ENCODE data around the gene PALB2. TPM values are rescaled to one million over a fixed set of nuclear protein-coding genes. Genes with fewer than 3 reads are reported as not detected.
"Not testable (repeated sequence)": the region's sequence is repeated elsewhere in the genome, so short reads cannot be mapped to it uniquely, and the experiment has no call there.

The PALB2 gene
- polyA plus RNA-seq, 10 donors: 7.2 to 13.8 (median 10.0) TPM

DNA sequence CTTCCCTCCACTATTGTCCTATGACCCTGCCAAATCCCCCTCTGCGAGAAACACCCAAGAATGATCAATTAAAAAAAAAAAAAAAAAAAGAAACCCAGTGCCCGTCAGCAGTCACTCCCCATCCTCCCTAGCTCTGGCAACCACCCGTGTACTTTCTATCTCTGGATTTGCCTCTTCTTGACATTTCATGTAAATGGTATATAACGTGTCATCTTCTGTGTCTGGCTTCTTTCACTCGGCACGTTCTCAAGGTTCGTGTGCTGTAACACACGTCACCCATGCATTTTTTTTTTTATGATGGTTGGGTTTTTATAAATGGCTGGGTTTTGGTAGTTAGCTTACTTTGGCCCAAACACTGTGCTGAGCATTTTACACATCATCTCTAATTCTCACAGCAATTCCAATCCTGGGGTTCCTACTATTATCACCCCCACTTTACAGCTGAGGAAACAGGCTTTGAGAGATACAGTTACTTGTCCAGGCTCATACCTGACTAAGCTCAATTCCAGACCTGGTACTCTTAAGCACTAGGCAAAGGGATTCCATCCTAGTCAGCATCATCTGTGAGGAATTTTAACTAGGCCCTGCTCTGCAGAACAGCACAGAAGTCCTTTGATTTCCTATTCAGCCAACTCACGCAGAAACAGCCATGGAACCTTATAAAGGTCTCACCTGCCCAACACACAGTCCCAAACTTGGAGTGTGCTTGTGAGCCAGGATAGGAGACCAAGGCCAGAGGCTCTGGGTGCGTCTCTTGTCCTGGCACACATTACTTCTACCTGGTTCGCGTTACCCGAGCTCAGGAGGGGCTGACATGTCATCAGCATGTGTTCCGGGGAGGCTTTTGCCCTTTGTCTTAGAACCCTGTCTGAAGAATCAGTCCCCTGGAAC lies 56.7 kb downstream of the PALB2 start:
- DNase-seq: no peak

DNA sequence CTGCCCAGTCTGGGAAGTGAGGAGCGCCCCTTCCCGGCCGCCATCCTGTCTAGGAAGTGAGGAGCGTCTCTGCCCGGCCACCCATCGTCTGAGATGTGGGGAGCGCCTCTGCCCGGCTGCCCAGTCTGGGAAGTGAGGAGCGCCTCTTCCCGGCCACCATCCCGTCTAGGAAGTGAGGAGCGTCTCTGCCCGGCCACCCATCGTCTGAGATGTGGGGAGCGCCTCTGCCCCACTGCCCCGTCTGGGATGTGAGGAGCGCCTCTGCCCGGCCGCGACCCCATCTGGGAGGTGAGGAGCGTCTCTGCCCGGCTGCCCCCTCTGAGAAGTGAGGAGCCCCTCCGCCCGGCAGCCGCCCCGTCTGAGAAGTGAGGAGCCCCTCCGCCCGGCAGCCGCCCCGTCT lies 57.8 kb downstream of the PALB2 start:
- DNase-seq: not testable (repeated sequence)

DNA sequence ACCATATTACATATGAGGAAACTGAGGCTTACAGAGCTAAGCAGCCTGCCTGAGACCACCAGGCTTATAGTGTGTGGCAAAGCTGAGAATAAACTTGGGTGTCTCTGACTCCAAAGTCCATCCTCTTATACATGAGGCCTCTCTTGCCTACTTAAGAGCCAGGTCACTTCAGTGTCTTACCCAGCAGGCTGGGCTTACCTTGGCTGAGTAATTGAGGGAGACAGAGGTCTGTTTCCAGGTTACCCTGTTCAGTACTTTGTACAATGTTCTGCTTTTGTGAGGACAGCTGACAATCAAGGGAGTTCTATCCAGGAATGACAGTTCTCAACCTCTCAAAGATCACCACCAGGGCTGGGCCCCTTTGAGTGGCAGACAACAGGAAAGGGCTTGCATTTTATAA lies 59.3 kb downstream of the PALB2 start:
- DNase-seq: no peak

DNA sequence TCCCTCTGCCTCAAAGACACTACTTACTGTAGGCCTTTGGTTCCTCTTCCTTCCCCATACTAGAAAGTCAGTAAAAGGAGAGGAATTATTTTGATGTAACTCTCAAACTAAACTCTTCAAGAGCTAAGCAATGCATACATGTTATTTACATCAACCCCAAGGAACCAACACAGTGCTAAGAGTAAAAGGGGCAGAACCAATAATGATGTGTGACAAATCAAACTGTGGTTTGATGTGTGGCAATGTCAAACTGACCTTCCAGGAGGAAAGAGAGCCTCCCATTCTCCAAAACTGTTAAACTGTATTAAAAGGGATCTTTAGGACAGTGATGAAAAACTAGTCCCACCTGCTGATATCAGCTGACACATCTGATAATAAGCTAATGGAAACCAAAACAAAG lies 60.7 kb downstream of the PALB2 start:
- DNase-seq: no peak

DNA sequence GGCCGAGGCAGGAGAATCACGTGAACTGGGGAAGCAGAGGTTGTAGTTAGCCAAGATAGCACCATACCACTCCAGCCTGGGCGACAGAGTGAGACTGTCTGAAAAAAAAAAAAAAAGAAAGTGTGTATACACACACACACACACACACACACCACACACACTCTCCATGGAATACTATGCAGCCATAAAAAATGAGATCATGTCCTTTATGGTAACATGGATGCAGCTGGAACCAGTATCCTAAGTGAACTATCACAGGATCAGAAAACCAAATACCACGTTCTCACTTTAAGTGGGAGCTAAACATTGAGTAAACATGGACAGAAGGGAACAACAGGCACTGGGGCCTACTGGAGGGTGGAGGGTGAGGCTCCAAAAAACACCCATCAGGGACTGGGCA lies 61.7 kb downstream of the PALB2 start:
- DNase-seq: no peak

DNA sequence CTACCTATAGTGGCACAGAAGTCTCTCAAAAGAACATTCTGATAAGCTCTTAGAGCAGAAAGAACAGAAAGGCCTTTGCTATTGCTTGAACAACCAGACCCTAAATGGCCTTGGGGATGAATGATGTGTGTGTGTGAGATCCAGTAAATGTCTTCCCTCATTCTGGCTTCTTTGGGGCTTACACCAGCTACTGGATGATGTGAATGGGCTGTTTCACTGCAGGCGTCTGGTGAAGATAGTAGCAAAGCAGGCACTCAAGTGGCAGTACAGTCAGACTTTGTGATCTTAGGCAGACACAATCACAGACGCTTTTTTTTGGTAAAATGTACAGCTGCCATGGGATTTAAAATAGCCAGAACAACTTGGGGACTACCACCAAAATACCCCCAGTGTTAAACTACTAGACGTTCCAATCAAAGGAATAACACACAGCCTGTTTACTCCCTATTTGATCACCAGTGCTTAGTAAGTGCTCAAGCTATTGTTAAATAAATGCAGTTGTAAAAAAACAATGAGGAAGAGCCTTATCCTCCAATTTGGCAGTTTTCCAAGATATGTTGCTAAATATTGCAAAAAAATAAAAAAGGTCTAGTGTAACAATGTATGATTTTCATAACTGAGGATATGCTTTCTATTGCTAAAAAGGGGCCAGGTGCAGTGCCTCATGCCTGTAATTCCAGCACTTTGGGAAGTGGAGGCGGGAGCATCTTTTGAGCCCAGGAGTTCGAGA lies 62.8 kb downstream of the PALB2 start:
- DNase-seq: no peak

DNA sequence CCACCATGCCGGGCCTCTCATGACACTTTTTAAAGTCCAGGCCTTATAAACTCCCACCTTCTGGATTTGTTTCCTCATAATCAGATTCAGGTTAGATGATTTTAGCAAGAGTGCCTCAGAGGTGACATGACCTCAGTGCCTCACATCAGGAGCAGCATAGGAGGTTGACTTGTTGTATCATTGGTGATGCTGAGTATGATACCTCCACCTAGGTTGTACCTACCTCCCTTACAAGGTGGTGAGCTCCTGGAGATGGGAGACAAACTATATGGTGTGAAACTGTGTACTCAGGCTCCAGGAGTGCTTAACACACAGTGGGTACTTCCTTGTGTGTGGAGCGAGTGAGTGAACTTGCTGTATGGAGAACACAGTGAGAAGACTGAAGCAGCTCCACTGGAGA lies 63.6 kb downstream of the PALB2 start:
- DNase-seq: no peak

DNA sequence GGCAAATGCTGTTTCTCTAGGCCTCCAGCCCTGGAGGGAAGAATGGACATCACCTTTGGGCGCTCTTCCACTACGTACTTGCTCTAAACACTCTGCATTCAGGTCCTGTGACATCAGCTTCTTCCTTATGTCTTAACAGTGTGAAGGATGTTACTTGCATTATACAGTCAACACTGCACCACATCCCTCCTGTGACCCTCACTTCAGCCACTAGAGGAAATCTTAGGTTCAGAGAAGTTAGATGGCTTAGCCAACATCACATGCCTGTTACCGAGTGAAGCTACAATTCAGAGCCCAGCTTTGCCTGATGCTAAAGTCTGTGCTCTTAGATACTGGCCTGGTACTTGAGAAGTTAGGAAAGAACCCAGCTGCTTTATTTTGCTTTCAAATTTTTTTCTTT lies 65.3 kb downstream of the PALB2 start:
- no peak for DNase-seq

DNA sequence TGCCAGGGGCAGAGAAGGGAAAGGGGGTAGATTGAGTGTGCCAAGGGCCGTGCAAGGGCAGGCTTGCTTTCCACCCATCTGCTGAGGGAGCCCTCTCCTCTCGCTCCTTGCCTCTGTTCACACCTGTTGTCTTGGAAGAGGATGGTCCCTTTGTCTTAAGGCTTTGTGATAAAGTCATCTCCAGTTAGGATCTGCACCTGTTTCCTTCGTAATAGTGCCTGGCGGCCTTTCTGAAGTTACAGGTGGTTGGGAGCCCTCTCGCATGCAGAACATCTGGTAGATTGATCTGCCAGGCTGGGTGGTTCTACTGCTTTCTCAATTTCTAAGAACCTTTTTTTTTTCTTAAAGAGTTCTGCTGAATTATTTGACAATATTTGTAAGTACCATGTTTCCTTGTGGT lies 67.3 kb downstream of the PALB2 start:
- no peak for DNase-seq

DNA sequence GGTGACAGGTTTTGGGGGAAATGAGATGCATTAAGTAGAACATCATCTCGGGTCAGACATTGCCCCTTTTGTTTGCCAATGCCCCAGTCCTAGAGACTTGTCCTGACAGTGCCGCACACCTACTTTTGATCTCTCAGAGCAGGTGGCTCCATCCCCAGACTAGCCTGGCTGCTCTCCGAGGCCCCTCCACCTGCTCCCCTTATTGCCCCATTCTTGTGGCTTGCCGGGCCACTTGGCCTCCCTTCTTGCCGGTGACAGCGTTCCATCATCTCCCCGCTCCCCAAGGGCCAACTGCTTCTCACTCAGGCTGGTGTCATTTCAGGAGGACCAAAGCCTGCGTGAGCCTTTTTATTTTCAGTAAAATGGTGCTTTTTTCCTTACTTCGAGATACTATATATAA lies 68.7 kb downstream of the PALB2 start:
- no peak for DNase-seq

DNA sequence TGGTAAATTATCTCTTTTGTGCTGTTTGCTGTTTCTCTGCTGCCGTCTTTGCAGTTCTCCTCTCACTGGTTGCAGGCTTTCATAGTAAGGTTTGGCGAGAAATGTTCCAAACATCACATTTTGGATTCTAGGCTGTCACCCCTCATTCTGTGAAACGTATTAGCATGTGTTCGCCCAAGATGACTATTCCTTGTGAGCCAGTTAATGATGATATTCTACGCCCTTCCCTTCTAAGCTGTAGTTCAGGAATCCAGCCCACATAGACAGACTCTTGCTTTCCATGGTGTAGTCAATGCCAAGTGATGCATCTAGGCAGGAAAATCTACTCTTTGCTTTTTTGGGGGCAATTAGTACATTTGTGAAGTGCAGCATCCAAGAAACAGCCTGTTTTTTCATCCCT lies 69.2 kb downstream of the PALB2 start:
- DNase-seq: no peak

DNA sequence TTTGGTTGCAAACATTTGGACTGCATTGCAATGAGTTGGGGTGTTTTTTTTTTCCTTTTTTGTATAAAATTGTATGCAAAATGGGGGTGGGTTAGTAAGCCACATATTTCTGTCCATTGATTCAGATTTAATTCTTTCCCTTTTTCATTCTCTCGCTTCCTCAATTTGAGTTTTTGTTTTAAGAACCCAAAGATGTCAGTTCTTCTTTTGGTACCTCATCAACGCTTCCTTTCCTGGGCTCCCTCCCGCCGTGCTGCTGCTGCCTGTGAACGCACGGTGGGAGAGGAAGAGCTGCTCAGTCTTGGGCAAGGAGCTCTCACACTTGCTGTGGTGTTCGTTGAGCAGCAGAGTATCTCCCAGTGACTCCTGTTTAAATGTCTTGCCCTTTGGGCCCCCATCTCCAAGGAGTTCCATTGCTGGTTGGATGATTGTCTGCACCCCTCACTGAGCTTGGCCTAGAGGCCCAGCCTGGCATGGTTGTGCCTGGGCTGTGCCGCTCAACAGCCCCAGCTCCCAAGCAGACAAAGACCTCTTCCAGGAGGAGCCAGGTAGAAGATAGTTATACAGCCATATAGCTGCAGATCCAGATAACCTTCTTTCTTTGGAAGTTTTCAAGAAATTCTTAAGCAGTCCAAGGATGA lies 70.0 kb downstream of the PALB2 start:
- peak in 1 of 3 donors; percentile 14 for DNase-seq

DNA sequence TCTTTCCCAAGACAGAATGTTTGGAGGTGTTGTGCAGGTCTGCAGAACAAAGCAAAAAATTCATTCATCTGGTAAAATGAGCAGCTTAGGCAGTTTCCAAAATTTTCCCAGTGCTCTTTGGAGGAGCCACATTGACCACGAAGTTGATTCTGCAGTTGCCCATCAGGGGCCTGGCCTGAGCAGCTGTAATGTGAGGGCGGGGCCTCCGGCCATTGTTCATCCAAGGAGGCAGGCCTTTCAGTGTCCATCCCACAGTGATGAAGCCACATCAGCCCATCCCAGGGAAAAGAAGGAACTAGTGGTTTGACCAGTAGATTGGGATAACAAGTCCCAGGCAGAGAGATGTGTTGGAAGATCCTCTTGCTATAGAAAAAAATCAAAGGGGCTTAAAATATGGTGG lies 73.5 kb downstream of the PALB2 start:
- no peak for DNase-seq

DNA sequence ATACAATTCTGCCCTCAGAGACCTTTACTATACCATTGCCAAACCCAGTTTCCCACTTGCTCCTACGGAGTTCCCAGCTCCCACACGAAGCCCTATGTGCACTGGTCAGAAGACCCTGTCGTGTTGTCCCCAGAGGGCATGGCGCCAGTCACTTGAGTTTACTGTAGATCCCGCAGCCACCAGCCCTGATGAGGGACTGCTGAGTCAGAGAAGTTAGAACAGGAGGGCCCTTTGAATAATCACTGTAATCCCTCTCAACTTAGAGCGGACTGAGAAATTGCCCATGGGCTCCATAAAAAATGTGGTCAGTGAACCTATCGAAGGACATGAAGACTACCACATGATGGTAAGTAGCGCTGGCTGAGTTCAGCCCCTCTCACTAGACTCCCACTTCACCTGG lies 74.4 kb downstream of the PALB2 start:
- no peak for DNase-seq

DNA sequence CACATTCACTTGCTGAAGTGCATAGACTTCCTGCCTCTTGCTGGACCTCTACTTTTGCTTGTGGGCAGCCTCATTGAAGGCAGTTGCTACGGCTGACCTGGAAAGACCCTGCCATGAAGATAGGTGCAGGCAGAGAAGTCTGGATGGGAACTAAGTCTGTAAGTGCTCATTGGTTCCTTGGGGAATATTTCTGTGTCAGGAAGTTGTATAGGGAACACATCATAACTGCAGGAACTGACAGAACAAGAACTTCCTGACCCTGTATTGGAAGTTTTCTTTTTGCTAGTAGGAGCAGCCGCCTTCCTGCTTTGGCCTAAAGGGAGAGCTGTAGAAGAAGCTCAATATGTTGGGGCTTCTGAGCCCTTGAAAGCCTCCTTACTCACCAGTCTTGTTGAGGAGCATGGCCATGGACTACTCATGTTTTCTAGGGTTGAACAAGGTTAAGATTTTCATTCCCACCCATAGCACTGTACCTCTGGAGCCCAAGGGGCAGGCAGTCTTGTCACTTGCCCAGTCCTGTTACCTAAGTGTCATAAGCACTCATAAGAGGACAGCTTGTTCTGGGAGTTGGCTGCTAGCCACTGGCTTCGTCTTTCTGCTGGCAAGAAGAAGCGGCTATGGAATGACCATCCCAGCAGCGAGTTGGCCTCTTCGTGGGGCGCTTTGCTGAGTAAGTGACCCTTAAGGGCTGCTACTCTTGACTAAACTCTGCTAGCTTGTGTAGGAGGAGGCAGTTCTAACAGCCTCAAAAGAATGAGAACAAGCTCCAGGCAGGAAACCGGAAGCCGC lies 76.3 kb downstream of the PALB2 start:
- DNase-seq: no peak

DNA sequence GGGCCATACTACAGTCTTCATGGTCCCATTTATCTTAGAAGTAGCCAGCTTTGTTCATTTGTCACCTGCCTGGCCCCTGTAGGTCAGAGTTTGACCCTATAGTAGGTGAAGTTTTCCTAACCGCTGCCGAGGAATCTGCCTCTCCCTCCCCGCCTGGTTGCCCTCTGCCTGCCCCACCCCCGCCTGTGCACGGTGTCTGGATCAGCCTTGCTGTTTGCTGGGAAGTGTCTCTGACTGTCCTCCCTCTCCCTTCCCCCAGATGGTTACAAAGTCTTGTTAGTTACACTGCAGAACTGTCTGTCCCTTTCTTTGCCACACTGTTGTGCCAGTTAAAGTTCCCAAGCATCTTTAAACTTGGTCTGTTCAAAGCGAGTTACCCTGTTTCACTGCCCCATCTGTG lies 77.9 kb downstream of the PALB2 start:
- DNase-seq: no peak

DNA sequence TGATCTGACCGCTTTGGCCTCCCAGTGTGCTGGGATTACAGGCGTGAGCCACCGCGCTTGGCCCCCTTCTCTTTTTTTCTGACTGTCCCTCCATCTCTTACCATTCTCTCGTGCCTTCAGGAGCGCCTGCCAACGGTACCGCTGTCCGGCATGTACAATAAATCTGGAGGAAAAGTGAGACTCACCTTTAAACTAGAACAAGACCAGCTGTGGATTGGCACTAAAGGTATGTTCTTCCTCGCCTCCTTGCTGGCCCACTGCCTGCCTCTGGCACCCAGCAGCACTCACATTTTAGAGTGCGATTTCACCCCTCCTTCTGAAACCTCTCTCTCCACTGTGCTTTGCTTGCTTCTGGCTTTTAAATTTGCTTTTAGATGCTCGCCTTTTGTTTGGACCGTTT lies 78.6 kb downstream of the PALB2 start:
- DNase-seq: no peak

DNA sequence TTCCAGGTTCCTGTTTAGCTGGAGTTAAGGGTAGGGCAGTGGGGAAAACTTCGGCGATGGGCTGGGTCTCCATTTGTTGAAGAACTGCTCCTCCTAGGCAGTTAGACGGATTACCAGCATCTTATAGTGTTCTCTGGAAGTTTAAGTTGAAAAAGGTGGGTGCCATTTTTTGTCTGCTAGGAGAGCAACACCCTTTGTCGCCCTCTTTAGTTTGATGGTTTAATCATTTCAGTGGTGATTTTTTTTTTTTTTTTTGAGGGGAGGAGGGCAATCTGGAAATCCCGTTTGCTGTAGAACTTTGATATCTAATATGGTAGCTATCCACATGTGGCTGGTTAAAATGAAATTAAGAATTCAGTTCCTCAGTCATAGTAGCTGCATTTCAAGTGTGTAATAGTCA lies 79.5 kb downstream of the PALB2 start:
- DNase-seq: no peak

DNA sequence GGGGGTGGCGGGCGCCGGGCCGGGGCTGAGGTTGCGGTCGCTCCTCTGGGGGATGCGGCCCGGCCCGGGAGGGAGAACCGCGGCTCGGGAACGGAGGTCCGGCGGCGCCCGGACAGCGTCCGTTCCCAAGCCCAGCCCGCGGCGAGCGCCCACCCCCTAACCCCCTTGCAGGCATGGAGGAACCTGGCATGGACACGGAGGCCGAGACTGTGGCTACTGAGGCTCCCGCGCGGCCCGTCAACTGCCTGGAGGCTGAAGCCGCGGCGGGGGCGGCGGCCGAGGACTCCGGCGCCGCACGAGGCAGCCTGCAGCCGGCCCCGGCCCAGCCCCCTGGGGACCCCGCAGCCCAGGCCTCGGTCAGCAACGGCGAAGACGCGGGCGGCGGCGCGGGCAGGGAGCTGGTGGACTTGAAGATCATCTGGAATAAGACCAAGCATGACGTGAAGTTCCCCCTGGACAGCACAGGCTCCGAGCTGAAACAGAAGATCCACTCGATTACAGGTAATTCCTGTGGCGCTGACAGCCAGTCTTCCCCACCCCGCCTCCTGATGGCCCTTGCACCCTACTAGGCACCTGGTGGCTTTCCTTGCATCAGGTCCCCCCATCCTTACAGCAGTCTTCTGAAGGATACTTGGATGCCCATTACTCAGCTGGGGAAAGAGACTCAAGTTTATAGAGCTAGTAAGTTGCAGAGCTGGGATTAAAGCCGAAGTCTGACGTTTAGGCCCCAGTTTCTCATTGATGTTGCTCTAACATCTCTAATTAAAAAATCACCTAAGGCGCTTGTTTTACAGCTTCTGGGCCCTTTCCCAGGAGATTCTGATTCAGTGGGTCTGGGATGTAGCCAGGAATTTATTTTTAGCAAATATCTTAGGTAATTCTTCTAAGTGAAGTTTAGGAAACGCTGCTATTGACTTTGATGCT lies 83.1 kb downstream of the PALB2 start:
- peak in 1 of 3 donors; percentile 40 for DNase-seq

DNA sequence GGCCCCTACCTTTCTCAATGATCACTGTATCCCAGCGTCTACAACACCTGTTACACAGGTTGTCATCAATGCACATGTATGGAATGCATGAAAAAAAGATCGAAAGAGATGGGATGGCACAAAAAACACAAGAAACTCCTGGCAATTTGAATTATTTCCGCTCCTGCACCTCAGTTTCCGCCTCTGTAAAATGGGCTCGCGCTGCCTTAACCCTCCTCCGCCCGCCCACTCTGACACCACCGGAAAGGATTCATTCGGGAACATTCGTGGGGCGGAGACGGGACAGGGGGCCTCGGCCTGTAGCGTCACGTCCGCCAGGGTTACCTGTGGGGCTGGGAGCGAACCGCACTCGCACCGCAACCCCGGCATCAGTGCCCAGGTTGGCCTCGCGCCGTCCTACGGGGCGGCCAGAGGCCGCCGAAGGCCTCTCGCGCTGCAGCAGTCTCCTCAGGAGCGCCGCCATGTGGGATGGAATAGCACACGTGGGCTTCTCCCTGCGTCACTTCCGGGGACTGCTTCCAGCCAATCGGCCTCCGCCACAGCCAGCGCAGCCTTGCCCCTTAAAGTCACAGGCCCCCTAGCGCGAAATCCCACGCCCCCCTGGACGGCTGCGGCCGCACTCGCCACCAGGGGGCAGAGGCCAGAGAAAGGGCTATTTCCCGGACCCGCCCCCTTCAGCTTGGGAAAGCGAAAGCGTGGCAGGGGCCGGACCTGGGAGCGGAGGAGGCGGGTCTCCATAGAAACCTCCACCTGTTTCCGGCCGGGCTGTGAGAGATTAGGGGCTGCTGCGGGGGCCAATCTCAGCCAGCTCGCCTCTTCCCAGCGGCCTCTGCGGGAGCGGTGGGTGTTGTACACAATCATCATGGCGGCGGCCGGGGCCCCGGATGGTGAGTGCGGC lies 84.0 kb downstream of the PALB2 start, which contains the start of the genes EARS2 and UBFD1:
Gene EARS2 (minus strand): TSS at position 470 of the 898 bp plus-strand sequence. CDS start 7 bp downstream, at position 463.
Gene UBFD1 (plus strand): TSS at position 847 of the 898 bp plus-strand sequence. CDS start 16 bp downstream, at position 863.
- peak; percentile 98 to 99 (median 99) for DNase-seq
